Rectal smooth muscle tissue (tissue), 1 donor: Measurements from ENCODE around the gene NNAT.
"Not testable (repeated sequence)": the region's sequence is repeated elsewhere in the genome, so short reads cannot be mapped to it uniquely, and the experiment has no call there.

Experiments
- H3K27ac ChIP-seq: one replicate; pipeline ENCODE4 v1.7.0; 2013; ENCODE audit warnings: low read depth, low read length, inconsistent platforms
- H3K27me3 ChIP-seq: one replicate; pipeline ENCODE4 v1.7.0; 2013; ENCODE audit warnings: low read length; ENCODE audit not compliant: control insufficient read depth, insufficient read depth
- H3K36me3 ChIP-seq: one replicate; pipeline ENCODE4 v1.7.0; 2013; ENCODE audit warnings: low read length; ENCODE audit not compliant: control insufficient read depth, insufficient read depth
- H3K4me1 ChIP-seq: one replicate; pipeline ENCODE4 v1.7.0; 2013; ENCODE audit warnings: low read length; ENCODE audit not compliant: control insufficient read depth, insufficient read depth
- H3K4me3 ChIP-seq: one replicate; pipeline ENCODE4 v1.7.0; 2013; ENCODE audit warnings: low read length
- H3K9ac ChIP-seq: one replicate; pipeline ENCODE4 v1.7.0; 2013; ENCODE audit warnings: low read length

The NNAT gene

GRCh38 chr20:37529214-37529967 is 8.3 kb downstream of the NNAT start:
- no peaks in the 10 kb centered on the region for H3K36me3 ChIP-seq
- H3K27ac ChIP-seq = no peak overlapping the region
- H3K4me1 ChIP-seq = peaks cover 18% of the 10 kb centered on the region
- no peak overlapping the region for H3K4me3 ChIP-seq
- H3K9ac ChIP-seq = no peak overlapping the region
- H3K27me3 ChIP-seq = no peaks in the 10 kb centered on the region

- Histone ChIP-seq H3K36me3 (no peaks in the 10 kb centered on the region), H3K27ac (no peak overlapping the region), H3K4me3 (no peak overlapping the region), H3K9ac (no peak overlapping the region), H3K27me3 (no peaks in the 10 kb centered on the region), H3K4me1 (peaks cover 12% of the 10 kb centered on the region)
These were observed 9.0 kb downstream of the NNAT start for GRCh38 chr20:37529968-37530600.

GRCh38 chr20:37530696-37531095 is 9.6 kb downstream of the NNAT start:
- no peak overlapping the region for H3K4me3 ChIP-seq
- no peaks in the 10 kb centered on the region for H3K36me3 ChIP-seq
- no peaks in the 10 kb centered on the region for H3K27me3 ChIP-seq
- H3K27ac ChIP-seq = no peak overlapping the region
- no peak overlapping the region for H3K9ac ChIP-seq
- peaks cover 6% of the 10 kb centered on the region for H3K4me1 ChIP-seq

GRCh38 chr20:37531856-37532255 is 10.8 kb downstream of the NNAT start:
- H3K27me3 ChIP-seq = no peaks in the 10 kb centered on the region
- no peak overlapping the region for H3K4me3 ChIP-seq
- no peaks in the 10 kb centered on the region for H3K4me1 ChIP-seq
- no peak overlapping the region for H3K9ac ChIP-seq
- H3K36me3 ChIP-seq = no peaks in the 10 kb centered on the region
- H3K27ac ChIP-seq = no peak overlapping the region

DNA sequence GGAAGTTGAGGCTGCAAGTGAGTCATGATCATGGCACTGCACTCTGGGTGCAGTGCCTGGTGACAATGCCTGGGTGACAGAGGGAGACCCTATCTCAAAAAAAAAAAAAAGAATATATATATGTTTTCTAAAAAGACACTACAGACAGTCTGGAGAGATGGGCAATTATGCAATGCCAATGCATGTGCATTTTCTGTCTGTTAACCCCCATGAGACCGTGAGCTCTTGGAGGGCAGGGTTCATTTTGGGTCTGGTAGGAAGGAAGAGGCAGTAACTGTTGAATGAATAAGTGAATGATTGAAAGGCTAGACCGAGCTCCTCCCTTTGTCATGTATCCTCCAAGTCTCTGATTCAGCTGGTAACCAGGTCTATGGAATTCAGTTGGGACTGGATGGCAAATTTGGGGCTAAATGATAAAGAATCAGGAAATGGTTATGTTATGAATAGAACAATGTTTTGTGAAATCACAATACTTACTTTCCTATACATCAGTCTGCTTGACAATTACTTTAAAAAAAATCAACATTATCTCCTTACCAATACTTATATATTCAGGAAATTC is 12.2 kb downstream of the NNAT start:
- Histone ChIP-seq H3K4me3 (no peak overlapping the region), H3K27ac (no peak overlapping the region), H3K9ac (no peak overlapping the region), H3K4me1 (no peaks in the 10 kb centered on the region), H3K27me3 (peaks cover 3% of the 10 kb centered on the region), H3K36me3 (no peaks in the 10 kb centered on the region)

DNA sequence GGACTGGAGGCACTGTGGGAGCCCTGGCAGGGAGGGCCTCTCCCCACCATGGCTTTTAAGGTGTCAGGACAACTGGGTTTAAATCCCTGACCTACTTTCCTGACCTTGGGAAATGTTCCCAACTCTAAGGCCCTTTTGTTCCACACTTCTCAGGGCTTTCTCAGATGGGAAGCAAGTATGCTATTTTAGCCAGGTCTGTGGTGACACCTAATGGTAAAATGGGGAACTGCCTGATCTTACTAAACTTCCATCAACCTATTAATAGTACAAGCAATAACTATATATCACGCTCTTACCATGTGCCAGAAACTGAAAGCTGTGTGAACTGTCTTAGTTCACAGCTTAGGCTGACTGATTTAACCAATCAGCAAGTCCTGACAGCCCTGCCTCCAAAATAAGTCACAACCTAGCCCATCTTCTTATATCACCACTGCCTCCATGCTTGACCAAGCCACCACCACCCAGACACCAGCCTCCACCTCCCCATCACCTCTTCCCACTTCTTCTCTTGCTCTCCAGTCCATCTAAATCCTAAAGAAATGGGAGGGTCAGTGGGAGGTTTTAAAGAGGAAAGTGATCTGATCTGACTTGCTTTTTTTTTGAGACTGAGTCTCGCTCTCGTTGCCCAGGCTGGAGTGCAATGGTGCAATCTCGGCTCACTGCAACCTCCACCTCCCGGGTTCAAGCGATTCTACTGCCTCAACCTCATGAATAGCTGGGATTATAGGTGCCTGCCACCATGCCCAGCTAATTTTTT is 13.5 kb downstream of the NNAT start:
- Histone ChIP-seq H3K36me3 (no peaks in the 10 kb centered on the region), H3K27ac (no peak overlapping the region), H3K4me1 (no peaks in the 10 kb centered on the region), H3K27me3 (peaks cover 3% of the 10 kb centered on the region), H3K4me3 (no peak overlapping the region), H3K9ac (no peak overlapping the region)

- Histone ChIP-seq H3K9ac (no peak overlapping the region), H3K4me3 (no peak overlapping the region), H3K27me3 (peaks cover 3% of the 10 kb centered on the region), H3K27ac (no peak overlapping the region), H3K4me1 (no peaks in the 10 kb centered on the region), H3K36me3 (no peaks in the 10 kb centered on the region)
These were observed 14.5 kb downstream of the NNAT start for GRCh38 chr20:37535443-37536132.

- no peak overlapping the region for H3K27ac ChIP-seq
- no peaks in the 10 kb centered on the region for H3K4me1 ChIP-seq
- no peaks in the 10 kb centered on the region for H3K36me3 ChIP-seq
- no peak overlapping the region for H3K9ac ChIP-seq
- no peak overlapping the region for H3K4me3 ChIP-seq
- peaks cover 3% of the 10 kb centered on the region for H3K27me3 ChIP-seq
These were observed 16.5 kb downstream of the NNAT start for GRCh38 chr20:37537505-37537904.

DNA sequence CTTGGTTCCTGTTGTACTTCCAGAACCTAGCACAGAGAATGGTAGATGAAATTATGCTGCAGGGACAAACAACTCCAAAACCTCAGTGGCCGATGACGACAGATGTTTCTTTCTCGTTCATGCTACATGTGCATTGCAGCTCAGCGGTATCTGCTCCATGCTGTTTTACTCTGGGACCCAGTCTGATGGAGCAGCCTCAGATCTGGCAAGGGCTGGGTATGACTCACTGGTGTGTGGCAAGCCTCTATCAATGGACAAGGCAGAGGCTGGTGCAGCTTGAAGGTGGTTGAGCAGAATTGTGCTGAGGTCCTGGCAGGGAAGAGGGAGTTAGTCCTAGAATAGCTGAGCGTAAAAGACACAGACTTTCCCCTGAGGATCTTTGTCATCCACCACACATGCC is 17.0 kb downstream of the NNAT start:
- H3K36me3 ChIP-seq = no peaks in the 10 kb centered on the region

GRCh38 chr20:37539424-37539823 is 18.4 kb downstream of the NNAT start:
- Histone ChIP-seq H3K4me3 (no peak overlapping the region), H3K36me3 (no peaks in the 10 kb centered on the region), H3K27ac (no peak overlapping the region), H3K27me3 (peaks cover 3% of the 10 kb centered on the region), H3K4me1 (no peaks in the 10 kb centered on the region), H3K9ac (no peak overlapping the region)

More for the DNA sequence above, 17.0 kb downstream of the NNAT start:
- no peak overlapping the region for H3K9ac ChIP-seq
- H3K4me3 ChIP-seq = no peak overlapping the region
- no peak overlapping the region for H3K27ac ChIP-seq
- peaks cover 3% of the 10 kb centered on the region for H3K27me3 ChIP-seq
- H3K4me1 ChIP-seq = no peaks in the 10 kb centered on the region

DNA sequence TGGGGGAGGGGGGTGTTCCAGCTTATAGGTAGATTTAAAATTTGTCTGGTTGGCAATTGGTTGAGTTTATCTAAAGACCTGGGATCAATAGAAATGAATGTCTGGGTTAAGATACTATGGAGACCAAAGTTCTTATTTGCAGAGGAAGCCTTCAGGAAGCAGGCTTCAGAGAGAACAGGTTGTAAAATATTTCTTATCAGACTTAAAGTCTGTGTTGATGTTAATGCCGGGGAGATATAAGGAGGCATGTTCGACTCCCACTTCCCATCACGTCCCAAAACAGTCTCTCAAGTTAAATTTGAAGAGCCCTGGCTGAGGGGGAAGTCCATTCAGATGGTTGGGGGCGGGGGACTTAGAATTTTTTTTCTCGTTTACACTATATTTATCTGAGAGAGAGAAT is 19.0 kb downstream of the NNAT start:
- peaks cover 3% of the 10 kb centered on the region for H3K27me3 ChIP-seq
- H3K27ac ChIP-seq = no peak overlapping the region
- no peak overlapping the region for H3K9ac ChIP-seq
- H3K4me3 ChIP-seq = no peak overlapping the region
- H3K4me1 ChIP-seq = no peaks in the 10 kb centered on the region
- no peaks in the 10 kb centered on the region for H3K36me3 ChIP-seq

- H3K36me3 ChIP-seq, H3K27ac ChIP-seq, H3K4me1 ChIP-seq, H3K27me3 ChIP-seq, H3K9ac ChIP-seq, H3K4me3 ChIP-seq: not testable (repeated sequence)
These were observed 19.8 kb downstream of the NNAT start for GRCh38 chr20:37540838-37541237.
